GM20000 (cell line): ENCODE measurements around the gene KCNQ2.
A peak's percentile ranks its signal among the peaks of the same experiment; 100 is the strongest.
"Not testable (repeated sequence)": the region's sequence is repeated elsewhere in the genome, so short reads cannot be mapped to it uniquely, and the experiment has no call there.

Source experiments
- DNase-seq: peaks from one replicate; pipeline ENCODE4 v3.0.0; 2012; ENCODE audit warnings: low spot score
- TF ChIP-seq, protein P1 (sequence below): IDR thresholded peaks from 2 replicates; pipeline ENCODE4 v1.5.1; 2012; ENCODE audit warnings: mild to moderate bottlenecking, control low read depth; ENCODE audit errors: extremely low read depth, missing control alignments

KCNQ2 gene

DNA sequence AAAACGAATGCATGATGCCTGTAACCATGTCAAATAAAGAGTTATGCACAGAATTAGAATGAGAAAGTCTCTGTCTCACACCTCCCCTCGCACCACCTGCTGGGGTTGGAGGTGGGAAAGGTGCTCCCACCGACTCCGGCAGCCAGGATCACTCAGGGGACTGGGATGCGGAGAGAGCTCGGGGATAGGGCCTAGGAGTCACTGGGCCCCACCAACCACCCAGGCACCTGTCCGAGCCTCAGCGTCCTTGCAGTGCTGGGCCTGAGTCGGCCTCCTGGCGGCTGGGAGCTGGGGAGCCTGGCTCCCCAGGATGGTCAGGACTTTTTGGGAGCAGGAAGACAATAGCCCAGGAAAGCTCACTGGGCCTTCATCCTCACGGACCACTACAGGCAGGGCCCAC is 88.9 kb downstream of the KCNQ2 start:
- TF ChIP-seq, protein P1, sequence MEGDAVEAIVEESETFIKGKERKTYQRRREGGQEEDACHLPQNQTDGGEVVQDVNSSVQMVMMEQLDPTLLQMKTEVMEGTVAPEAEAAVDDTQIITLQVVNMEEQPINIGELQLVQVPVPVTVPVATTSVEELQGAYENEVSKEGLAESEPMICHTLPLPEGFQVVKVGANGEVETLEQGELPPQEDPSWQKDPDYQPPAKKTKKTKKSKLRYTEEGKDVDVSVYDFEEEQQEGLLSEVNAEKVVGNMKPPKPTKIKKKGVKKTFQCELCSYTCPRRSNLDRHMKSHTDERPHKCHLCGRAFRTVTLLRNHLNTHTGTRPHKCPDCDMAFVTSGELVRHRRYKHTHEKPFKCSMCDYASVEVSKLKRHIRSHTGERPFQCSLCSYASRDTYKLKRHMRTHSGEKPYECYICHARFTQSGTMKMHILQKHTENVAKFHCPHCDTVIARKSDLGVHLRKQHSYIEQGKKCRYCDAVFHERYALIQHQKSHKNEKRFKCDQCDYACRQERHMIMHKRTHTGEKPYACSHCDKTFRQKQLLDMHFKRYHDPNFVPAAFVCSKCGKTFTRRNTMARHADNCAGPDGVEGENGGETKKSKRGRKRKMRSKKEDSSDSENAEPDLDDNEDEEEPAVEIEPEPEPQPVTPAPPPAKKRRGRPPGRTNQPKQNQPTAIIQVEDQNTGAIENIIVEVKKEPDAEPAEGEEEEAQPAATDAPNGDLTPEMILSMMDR = no peak

DNA sequence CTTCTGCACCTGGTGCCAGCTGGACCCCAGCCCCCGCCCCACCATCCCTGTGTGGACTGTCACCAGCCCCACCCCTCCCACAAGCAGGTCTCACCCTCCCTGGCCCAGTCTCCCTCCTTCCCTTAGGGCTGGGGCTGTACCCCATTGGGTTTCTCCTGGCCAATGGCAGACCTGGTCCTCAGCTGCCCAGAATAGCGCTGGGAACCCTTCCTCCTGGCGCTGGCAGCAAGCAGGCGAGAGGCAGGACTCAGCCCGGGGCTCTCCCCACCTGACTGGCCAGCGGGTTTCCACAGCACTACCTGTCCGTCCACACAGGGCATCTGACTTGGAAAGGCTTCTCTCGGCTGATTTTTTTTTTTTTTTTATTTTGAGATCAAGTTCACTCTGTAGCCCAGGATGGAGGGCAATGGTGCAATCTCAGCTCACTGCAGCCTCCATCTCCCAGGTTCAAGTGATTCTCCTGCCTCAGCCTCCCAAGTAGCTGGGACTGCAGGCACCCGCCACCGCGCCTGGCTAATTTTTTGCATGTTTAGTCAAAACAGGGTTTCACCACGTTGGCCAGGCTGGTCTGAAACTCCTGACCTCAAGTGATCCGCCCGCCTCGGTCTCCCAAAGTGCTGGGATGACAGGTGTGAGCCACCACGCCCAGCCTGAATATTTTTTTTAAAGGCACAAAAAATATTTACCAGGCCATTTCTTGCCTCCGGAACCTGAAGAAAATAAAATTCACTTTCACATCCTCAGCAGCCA is 89.7 kb downstream of the KCNQ2 start:
- DNase-seq = no peak
- TF ChIP-seq, protein P1 = no peak

More for the DNA sequence above, 88.9 kb downstream of the KCNQ2 start:
- DNase-seq = no peak

DNA sequence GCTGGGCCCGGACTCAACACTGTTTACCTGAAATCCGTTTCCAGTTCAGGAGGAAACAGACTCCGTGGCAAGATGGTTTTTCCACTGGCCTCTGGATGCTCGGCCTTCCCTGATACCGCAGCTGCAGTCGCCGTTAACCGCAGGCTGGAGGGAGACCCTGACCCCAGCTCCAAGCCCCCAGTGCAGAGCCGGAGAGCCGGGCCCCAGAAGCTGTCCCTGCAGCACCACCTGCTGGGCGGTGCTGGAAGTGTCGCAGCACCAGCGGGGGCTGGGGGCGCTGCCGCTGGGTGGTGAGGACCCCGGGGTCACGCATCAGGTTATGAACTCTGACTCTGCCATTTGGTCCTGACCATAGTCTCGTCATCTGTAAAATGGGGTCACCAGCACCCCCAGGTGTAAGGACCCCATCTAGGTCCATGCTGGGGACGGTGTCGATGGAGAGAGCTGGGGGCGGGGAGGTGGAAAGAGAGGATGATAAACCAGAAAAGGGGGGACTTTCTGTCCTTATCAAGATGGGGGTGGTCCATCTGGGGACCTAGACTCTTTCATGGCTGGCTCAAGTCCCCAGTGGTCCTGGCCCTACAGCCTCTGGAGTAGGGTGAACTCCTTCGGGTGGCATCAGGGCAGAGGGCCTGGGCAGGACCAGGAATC is 90.5 kb downstream of the KCNQ2 start:
- peak; percentile 83 for DNase-seq
- TF ChIP-seq, protein P1 = peak; percentile 82

DNA sequence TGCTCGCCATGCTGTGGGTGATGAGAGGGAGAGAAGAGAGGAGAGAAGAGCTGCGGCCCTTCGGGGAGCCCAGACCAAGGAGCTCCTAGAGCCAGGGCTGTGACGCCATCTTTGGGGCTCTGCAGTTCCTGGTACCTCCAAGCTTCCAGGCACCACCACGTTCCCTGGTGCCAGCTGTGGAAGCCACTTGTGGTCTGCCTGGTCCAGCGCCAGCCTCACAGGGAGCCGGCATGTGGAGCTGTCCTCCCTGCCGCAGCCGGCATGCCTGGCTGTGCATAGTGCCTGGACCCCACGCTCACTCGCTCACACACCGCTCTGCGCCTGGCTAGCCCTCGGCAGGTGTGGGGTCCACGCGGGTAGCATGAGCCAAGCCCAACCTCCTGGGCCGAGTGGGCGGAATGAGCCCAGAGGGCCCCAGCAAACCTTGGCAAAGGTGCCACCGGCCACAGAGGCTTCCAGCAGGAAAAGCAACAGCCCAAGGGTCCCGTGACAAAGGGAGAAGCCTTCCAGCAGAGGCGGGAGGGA is 92.0 kb downstream of the KCNQ2 start:
- DNase-seq = no peak
- TF ChIP-seq, protein P1 = no peak

DNA sequence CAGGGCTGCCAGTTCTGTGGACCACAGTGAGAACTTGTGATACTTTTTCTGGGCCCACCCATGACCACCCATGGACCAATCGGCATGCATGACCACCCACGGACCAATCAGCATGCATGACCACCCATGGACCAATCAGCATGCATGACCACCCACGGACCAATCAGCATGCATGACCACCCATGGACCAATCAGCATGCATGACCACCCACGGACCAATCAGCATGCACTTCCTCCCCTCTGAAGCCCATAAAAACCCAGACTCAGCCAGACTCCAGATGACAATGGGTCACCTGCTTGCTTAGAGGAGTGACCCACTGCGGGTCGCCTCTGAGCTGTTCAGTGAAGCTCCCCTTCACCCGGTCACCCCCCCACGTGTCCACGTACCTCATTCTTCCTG is 92.6 kb downstream of the KCNQ2 start:
- DNase-seq = not testable (repeated sequence)

DNA sequence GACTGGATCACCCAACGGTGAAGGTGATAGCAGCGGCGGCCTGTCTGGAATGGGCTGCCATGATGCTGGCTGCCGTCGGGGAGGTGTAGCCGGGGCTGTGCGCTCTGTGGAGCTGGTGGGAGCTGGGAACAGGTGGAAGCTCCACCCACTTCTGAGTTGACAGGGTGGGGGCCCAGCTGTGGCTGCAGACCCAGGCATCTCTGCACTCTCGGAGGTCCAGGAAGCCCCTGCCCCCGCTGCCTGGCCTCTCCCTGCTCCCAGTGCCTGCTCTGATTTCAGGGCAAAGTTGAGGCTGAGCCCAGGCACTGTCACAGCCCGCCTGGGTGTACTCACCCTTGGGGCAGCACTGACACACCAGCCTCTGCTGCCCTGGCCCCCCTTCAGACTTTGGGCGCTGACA is 93.2 kb downstream of the KCNQ2 start:
- DNase-seq = no peak
- TF ChIP-seq, protein P1 = no peak

DNA sequence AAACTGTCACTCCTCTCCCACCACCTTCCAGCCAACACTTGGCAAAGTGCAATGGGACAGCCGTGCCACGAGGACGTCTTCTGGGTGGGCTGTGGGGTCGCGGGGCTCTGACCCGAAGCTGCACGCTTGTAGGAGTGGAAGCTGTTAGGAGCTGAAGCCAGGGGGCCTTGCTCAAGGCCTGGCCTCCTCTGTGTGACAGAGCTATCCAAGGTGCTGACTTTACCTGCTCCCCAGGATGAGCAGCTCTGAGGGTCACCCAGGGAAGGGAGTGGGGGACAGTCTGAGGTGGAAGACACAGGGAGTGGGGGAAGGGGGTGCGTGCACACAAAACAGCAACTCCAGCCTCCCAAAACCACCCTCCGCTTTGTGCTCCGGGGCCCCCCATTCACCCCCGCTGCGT is 93.8 kb downstream of the KCNQ2 start:
- TF ChIP-seq, protein P1 = no peak
- no peak for DNase-seq

DNA sequence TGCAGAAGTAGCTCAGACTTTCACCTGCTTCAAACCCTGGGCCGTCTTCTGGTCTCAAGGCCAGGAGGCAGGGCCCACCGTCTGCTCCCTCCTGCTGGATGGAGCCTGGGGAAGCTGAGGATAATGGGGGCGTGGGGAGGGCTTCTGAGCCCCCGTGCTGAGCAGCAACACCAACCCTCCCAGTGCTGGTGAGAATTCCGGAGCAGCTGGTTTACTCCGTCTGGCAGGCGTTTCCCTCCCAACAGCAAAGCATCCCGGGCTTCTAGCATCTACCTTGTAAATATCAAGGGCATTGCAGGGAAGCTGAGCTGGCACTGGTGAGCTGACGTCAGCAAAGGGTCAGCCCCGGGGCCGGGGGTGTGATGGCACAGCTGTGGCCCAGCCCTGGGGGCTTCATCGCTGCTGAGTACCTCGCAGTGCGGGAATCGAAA is 94.5 kb downstream of the KCNQ2 start:
- DNase-seq = no peak
- TF ChIP-seq, protein P1 = no peak
